ENCODE results near the gene ELL2. TPM values are rescaled to one million over a fixed set of nuclear protein-coding genes. Genes with fewer than 3 reads are reported as not detected.
A peak's percentile ranks its signal among the peaks of the same experiment; 100 is the strongest.

The ELL2 gene
- total and polyA plus RNA-seq, 2 donors from 2014 or later = 10.1 to 37.2 TPM

- DNase-seq (no peak), FAIRE-seq (no peak)
- Histone ChIP-seq H3K9ac (ENCODE audit: low read length in 3 of 3) (no peak overlapping the region), H3K9me3 (ENCODE audit: control insufficient read depth in 2 of 3, insufficient read depth in 1 of 3, low read length in 3 of 3) (no peaks in the 10 kb centered on the region), H3K4me3 (ENCODE audit: low read length in 3 of 3) (no peak overlapping the region), H3K27me3 (ENCODE audit: control insufficient read depth, insufficient read depth, low read length) (no peaks in the 10 kb centered on the region), H3K4me1 (ENCODE audit: control insufficient read depth in 2 of 3, insufficient read depth in 2 of 3, low read depth in 1 of 3, low read length in 3 of 3) (peaks cover 0 to 6% (median 3%) of the 10 kb centered on the region in 3 donors), H3K27ac (ENCODE audit: low read depth in 2 of 2, low read length in 2 of 2) (no peak overlapping the region), H3K36me3 (ENCODE audit: control insufficient read depth in 2 of 3, insufficient read depth in 3 of 3, low read length in 3 of 3) (no peaks in the 10 kb centered on the region)
- TF ChIP-seq CTCF (IDR thresholded peaks at IDR 0.05; ENCODE audit: borderline replicate concordance, extremely low read depth, insufficient read depth) = no peak
- intact Hi-C loops (cut with DNase I) = no loop called here
These were observed 98.3 kb downstream of the ELL2 start for GRCh38 chr5:95863383-95863757.

- Histone ChIP-seq H3K27me3 (ENCODE audit: control insufficient read depth, insufficient read depth, low read length) (no peaks in the 10 kb centered on the region), H3K9me3 (ENCODE audit: control insufficient read depth in 2 of 3, insufficient read depth in 1 of 3, low read length in 3 of 3) (no peaks in the 10 kb centered on the region), H3K4me3 (ENCODE audit: low read length in 3 of 3) (no peak overlapping the region), H3K9ac (ENCODE audit: low read length in 3 of 3) (no peak overlapping the region), H3K36me3 (ENCODE audit: control insufficient read depth in 2 of 3, insufficient read depth in 3 of 3, low read length in 3 of 3) (no peaks in the 10 kb centered on the region), H3K4me1 (ENCODE audit: control insufficient read depth in 2 of 3, insufficient read depth in 2 of 3, low read depth in 1 of 3, low read length in 3 of 3) (peaks cover 0 to 11% (median 8%) of the 10 kb centered on the region in 3 donors), H3K27ac (ENCODE audit: low read depth in 2 of 2, low read length in 2 of 2) (no peak overlapping the region)
- TF ChIP-seq CTCF (IDR thresholded peaks at IDR 0.05; ENCODE audit: borderline replicate concordance, extremely low read depth, insufficient read depth) = no peak
- DNase-seq = peak in 3 of 5 donors; percentile 58 to 83 (median 83)
- intact Hi-C loops (cut with DNase I) = no loop called here
- no peak for FAIRE-seq
These were observed 98.8 kb downstream of the ELL2 start for GRCh38 chr5:95862671-95863382.

DNA sequence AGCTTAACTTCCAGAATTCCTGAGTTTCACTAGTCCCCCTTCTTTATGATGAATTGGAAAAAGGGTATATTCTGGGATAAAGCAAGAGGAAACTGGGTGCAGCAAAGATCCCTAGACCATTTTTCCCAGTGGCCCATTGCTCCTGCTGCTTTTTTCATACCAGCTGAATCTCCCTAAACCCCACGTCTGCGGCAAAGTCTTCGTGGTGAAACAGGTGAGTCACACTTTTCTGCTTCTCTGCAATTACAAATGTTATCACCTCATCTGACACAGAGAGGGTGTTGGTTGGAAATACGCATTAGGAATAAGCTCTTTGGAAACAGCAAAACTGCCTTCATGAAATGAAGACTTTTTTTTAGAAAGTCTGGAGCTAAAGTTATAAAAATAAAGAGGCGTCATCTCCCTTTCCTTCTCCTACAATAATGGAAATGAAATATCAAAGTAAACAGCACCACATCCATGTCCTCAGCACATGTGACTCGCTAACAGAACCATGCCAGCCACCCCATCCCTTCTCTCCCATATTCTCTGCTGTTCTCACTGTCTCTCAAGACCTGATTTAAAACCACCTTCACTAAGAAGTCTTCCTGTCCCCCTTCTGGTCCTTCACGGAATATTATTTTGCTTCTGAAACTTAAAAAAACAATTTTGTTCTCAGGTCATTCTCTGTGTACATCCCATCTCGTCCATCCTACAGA, 99.6 kb downstream of the ELL2 start:
- no peaks in the 10 kb centered on the region for H3K9me3 ChIP-seq (ENCODE audit: control insufficient read depth in 2 of 3, insufficient read depth in 1 of 3, low read length in 3 of 3)
- no peak for TF ChIP-seq CTCF (IDR thresholded peaks at IDR 0.05; ENCODE audit: borderline replicate concordance, extremely low read depth, insufficient read depth)
- H3K4me3 ChIP-seq (ENCODE audit: low read length in 3 of 3) = no peak overlapping the region
- H3K27ac ChIP-seq (ENCODE audit: low read depth in 2 of 2, low read length in 2 of 2) = no peak overlapping the region
- H3K36me3 ChIP-seq (ENCODE audit: control insufficient read depth in 2 of 3, insufficient read depth in 3 of 3, low read length in 3 of 3) = no peaks in the 10 kb centered on the region
- DNase-seq (no peak), FAIRE-seq (no peak)
- intact Hi-C loops (cut with DNase I) = no loop called here
- peaks cover 0 to 17% (median 16%) of the 10 kb centered on the region in 3 donors for H3K4me1 ChIP-seq (ENCODE audit: control insufficient read depth in 2 of 3, insufficient read depth in 2 of 3, low read depth in 1 of 3, low read length in 3 of 3)
- no peaks in the 10 kb centered on the region for H3K27me3 ChIP-seq (ENCODE audit: control insufficient read depth, insufficient read depth, low read length)
- no peak overlapping the region for H3K9ac ChIP-seq (ENCODE audit: low read length in 3 of 3)
